ENCODE data around the gene COMTD1. TPM values are rescaled to one million over a fixed set of nuclear protein-coding genes. Genes with fewer than 3 reads are reported as not detected.
A peak's percentile ranks its signal among the peaks of the same experiment; 100 is the strongest.

The COMTD1 gene
- total RNA-seq, 2 donors from 2014 or later: 9.6 to 14.4 TPM

DNA sequence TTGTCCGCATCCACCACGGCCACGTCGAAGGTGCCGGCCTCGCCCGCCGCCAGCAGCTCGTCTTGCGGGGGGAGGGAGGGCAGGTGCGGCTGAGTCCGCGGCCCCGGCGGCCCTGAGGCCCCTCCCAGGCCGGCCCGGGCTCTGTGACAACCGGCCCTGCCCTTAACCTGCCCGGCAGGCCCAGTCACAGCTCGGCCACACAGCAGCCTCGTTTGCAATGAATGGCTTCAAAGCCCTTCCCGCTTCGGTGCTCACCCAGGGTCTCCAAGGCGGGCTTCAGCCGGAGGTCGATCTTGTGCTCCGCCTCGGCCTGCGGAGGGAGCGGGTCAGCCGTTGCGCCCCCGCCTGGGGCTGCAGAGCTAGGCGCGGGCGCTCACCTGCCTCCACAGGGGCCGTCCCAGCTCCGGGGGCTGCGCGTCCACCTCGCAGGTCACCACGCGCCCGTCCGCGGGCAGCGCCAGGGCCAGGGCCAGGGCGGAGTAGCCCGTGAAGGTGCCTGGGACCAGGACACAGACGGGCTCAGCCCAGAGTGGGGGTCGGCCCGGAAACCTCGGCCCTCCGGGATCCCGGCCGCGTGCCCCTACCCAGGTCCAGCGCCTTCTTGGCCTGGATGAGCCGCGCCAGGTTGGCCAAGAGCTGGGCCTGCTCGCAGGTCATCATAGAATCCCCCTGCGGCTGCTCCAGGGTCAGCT, 928 bp downstream of the COMTD1 start:
- no peaks in the 10 kb centered on the region for H3K9me3 ChIP-seq (ENCODE audit: control insufficient read depth, low read length)
- peak; percentile 90 for DNase-seq
- H3K9ac ChIP-seq (ENCODE audit: extremely low read depth, low read length, poor library complexity, severe bottlenecking): peak overlapping the region; percentile 8
- H3K27me3 ChIP-seq (ENCODE audit: control insufficient read depth, insufficient read depth, low read length, poor library complexity, severe bottlenecking): no peaks in the 10 kb centered on the region
- Mint-ChIP-seq H3K4me1 (peaks cover 16% of the 10 kb centered on the region), H3K4me3 (peak overlapping the region; percentile 55), H3K9me3 (no peaks in the 10 kb centered on the region), H3K27ac (no peak overlapping the region), H3K36me3 (ENCODE audit: low read depth) (peaks cover 30% of the 10 kb centered on the region), H3K27me3 (ENCODE audit: insufficient read depth) (no peaks in the 10 kb centered on the region)
- no peak overlapping the region for H3K27ac ChIP-seq (ENCODE audit: low read depth, low read length)
- peaks cover 35% of the 10 kb centered on the region for H3K36me3 ChIP-seq (ENCODE audit: control insufficient read depth, insufficient read depth, low read length)
- H3K4me3 ChIP-seq (ENCODE audit: low read length): peak overlapping the region; percentile 80
- H3K4me1 ChIP-seq (ENCODE audit: control insufficient read depth, insufficient read depth, low read length): peaks cover 5% of the 10 kb centered on the region
- WGBS, 2 experiments (ENCODE audit: insufficient coverage in 1 of 2, insufficient read length in 1 of 2): 1 to 2% methylated on average over 38 to 62 of the region's 62 CpGs
- TF ChIP-seq, protein P1, sequence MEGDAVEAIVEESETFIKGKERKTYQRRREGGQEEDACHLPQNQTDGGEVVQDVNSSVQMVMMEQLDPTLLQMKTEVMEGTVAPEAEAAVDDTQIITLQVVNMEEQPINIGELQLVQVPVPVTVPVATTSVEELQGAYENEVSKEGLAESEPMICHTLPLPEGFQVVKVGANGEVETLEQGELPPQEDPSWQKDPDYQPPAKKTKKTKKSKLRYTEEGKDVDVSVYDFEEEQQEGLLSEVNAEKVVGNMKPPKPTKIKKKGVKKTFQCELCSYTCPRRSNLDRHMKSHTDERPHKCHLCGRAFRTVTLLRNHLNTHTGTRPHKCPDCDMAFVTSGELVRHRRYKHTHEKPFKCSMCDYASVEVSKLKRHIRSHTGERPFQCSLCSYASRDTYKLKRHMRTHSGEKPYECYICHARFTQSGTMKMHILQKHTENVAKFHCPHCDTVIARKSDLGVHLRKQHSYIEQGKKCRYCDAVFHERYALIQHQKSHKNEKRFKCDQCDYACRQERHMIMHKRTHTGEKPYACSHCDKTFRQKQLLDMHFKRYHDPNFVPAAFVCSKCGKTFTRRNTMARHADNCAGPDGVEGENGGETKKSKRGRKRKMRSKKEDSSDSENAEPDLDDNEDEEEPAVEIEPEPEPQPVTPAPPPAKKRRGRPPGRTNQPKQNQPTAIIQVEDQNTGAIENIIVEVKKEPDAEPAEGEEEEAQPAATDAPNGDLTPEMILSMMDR (conservative IDR thresholded peaks at IDR 0.05): peak; percentile 54

DNA sequence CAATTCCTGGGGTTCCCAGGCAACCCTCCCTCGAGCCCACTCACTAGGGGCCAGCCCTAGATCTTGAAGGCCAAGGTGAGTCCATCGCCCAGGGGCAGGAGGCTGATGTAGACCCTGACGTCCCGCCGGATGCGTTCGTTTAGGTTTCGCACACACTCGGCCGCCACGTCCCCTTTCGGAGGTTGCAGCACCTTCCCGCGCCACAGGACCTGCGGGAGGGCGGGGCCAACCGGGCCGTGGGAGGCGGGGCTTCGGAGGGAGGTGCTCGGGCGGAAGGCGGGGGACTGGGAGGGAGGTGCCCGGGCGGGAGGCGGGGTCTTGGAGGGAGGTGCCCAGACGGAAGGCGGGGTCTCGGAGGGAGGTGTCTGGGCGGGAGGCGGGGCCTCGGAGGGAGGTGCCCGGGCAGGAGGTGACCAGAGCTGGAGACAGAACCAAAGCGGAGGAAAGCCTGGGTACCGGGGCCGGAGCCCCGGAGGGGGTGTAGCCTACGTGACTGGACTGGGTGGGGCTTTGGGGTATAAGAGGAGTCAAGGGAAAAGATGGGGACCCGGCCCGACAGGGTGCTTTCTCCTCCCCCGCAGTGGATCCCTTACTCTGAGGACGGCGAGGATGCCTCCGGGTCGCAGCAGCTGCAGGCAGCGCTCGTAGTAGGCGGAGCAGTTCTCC, 1.6 kb downstream of the COMTD1 start:
- Mint-ChIP-seq H3K36me3 (ENCODE audit: low read depth) (peaks cover 36% of the 10 kb centered on the region), H3K27me3 (ENCODE audit: insufficient read depth) (no peaks in the 10 kb centered on the region), H3K4me3 (peak overlapping the region; percentile 55), H3K9me3 (no peaks in the 10 kb centered on the region), H3K27ac (peak overlapping the region; percentile 94), H3K4me1 (peaks cover 17% of the 10 kb centered on the region)
- Histone ChIP-seq H3K9me3 (ENCODE audit: control insufficient read depth, low read length) (no peaks in the 10 kb centered on the region), H3K36me3 (ENCODE audit: control insufficient read depth, insufficient read depth, low read length) (peaks cover 41% of the 10 kb centered on the region), H3K4me1 (ENCODE audit: control insufficient read depth, insufficient read depth, low read length) (peaks cover 5% of the 10 kb centered on the region), H3K27me3 (ENCODE audit: control insufficient read depth, insufficient read depth, low read length, poor library complexity, severe bottlenecking) (no peaks in the 10 kb centered on the region), H3K9ac (ENCODE audit: extremely low read depth, low read length, poor library complexity, severe bottlenecking) (peak overlapping the region; percentile 55), H3K4me3 (ENCODE audit: low read length) (peak overlapping the region; percentile 80), H3K27ac (ENCODE audit: low read depth, low read length) (peak overlapping the region; percentile 49)
- 3 to 7% methylated on average over 18 to 48 of the region's 48 CpGs for WGBS, 2 experiments (ENCODE audit: insufficient coverage in 1 of 2, insufficient read length in 1 of 2)
- DNase-seq: peak; percentile 100
- TF ChIP-seq, protein P1 (conservative IDR thresholded peaks at IDR 0.05): no peak

DNA sequence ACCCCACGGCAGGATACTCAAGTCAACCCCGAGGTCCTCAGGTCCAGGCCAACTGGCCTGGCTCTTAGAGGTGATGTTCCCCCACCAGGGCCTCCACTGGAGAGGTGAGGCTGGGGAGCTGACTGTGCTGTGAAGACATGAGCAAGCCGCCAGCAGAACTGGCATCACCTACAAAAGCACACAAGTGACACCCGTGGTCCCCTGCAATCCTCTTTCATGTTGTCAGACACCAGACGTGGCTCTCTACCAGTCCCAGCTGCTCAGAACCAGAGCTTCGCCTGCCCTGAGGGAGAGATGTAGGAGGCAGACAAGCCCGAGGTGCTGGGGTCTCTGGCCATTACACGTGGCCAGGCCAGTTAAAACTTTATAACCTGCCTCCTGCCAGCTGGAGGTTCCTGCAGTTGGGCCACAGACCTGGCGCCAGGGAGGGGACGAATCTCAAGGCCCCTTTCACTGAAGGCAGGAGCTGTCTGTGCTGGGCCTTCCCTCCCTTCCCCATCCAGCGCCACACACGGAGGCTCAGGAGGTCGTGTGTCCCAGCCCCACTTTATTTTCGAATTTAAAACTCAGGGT, 2.2 kb downstream of the COMTD1 start:
- Mint-ChIP-seq H3K9me3 (no peaks in the 10 kb centered on the region), H3K27ac (peak overlapping the region; percentile 94), H3K27me3 (ENCODE audit: insufficient read depth) (no peaks in the 10 kb centered on the region), H3K4me1 (peaks cover 23% of the 10 kb centered on the region), H3K36me3 (ENCODE audit: low read depth) (peaks cover 40% of the 10 kb centered on the region), H3K4me3 (peak overlapping the region; percentile 55)
- Histone ChIP-seq H3K9me3 (ENCODE audit: control insufficient read depth, low read length) (no peaks in the 10 kb centered on the region), H3K36me3 (ENCODE audit: control insufficient read depth, insufficient read depth, low read length) (peaks cover 47% of the 10 kb centered on the region), H3K9ac (ENCODE audit: extremely low read depth, low read length, poor library complexity, severe bottlenecking) (peak overlapping the region; percentile 55), H3K4me1 (ENCODE audit: control insufficient read depth, insufficient read depth, low read length) (peaks cover 5% of the 10 kb centered on the region), H3K27ac (ENCODE audit: low read depth, low read length) (peak overlapping the region; percentile 49), H3K27me3 (ENCODE audit: control insufficient read depth, insufficient read depth, low read length, poor library complexity, severe bottlenecking) (no peaks in the 10 kb centered on the region), H3K4me3 (ENCODE audit: low read length) (peak overlapping the region; percentile 66)
- WGBS, 2 experiments (ENCODE audit: insufficient coverage in 1 of 2, insufficient read length in 1 of 2): 59 to 90% methylated on average over 6 to 14 of the region's 14 CpGs
- no peak for DNase-seq
- TF ChIP-seq, protein P1 (conservative IDR thresholded peaks at IDR 0.05): no peak
